GM12878 (cell line): ENCODE results near the gene NTN3. TPM values are rescaled to one million over a fixed set of nuclear protein-coding genes. Genes with fewer than 3 reads are reported as not detected.

ENCODE experiments used
- ATAC-seq: fragments of 200-7000 bp; cut with Tn5 transposase; 3 replicates; pipeline ENCODE4 v1.9.1; 2020; ENCODE audit warnings: mild to moderate bottlenecking, moderate library complexity
- BruUV-seq: library from RNA; stranded (reverse); fragments of 400-500 nt; replicated peaks from 2 replicates; lab custom pipeline; 2021; lab: Mats Ljungman, UMichigan
- CTCF ChIA-PET: fragments of 300-600 bp; sonication (Branson Sonifier 250); formaldehyde crosslinking; extraction: SDS; loops from one replicate; lab custom pipeline; 2021; ENCODE audit warnings: inconsistent platforms; lab: Yijun Ruan, JAX
- POLR2A ChIA-PET: fragments of 350-600 bp; formaldehyde crosslinking; extraction: SDS; loops from one replicate; lab custom pipeline; 2021; ENCODE audit warnings: inconsistent platforms; lab: Charles Lee
- RAD21 ChIA-PET: fragments of 300-600 bp; sonication (Branson Sonifier 250); formaldehyde crosslinking; loops from one replicate; lab custom pipeline; 2023; ENCODE audit warnings: antibody characterized with exemption; ENCODE audit not compliant: unreplicated experiment; lab: Charles Lee
- SMC1A ChIA-PET: fragments of 300-600 bp; sonication (Branson Sonifier 250); formaldehyde crosslinking; loops from one replicate; lab custom pipeline; 2023; ENCODE audit not compliant: unreplicated experiment, uncharacterized antibody; lab: Charles Lee
- DNase-seq: peaks from one replicate; pipeline ENCODE4 v3.0.0-alpha.2; 2011; ENCODE audit warnings: low read depth, low spot score
- FAIRE-seq: peaks from 3 replicates; lab custom pipeline; 2011; peaks lifted over from hg19 to GRCh38; lab: Jason Lieb, UNC
- H2AFZ ChIP-seq: 2 replicates; pipeline ENCODE4 v1.6.0; 2011; ENCODE audit warnings: low read depth, low read length, control low read depth; ENCODE audit not compliant: control insufficient read depth
- H3K27ac ChIP-seq: 2 replicates; pipeline ENCODE4 v1.5.1; 2011; ENCODE audit warnings: control low read depth; ENCODE audit not compliant: control insufficient read depth, insufficient read depth
- H3K27me3 ChIP-seq, 2 experiments: replicated peaks in 1 of 2; 2 replicates each; pipeline versions ENCODE4 v1.6.0 to v1.6.1; 2011; ENCODE audit warnings: low read length in 1 of 2; ENCODE audit not compliant: control insufficient read depth in 2 of 2, insufficient read depth in 2 of 2
- H3K36me3 ChIP-seq, 2 experiments: 2 replicates each; pipeline ENCODE4 v1.5.1; 2011; ENCODE audit warnings: low read length in 1 of 2; ENCODE audit not compliant: control insufficient read depth in 2 of 2, insufficient read depth in 2 of 2
- H3K4me1 ChIP-seq: 2 replicates; pipeline ENCODE4 v1.6.1; 2011; ENCODE audit warnings: mild to moderate bottlenecking, low read length, moderate library complexity, mixed read lengths; ENCODE audit not compliant: control insufficient read depth, insufficient read depth
- H3K4me2 ChIP-seq: 2 replicates; pipeline ENCODE4 v1.6.0; 2011; ENCODE audit warnings: control low read depth; ENCODE audit not compliant: control insufficient read depth, insufficient read depth
- H3K4me3 ChIP-seq: fragments of 200-600 bp; sonication (generic); 2 replicates; pipeline ENCODE4 v1.5.1; 2016
- H3K79me2 ChIP-seq: 2 replicates; pipeline ENCODE4 v1.6.0; 2011; ENCODE audit warnings: low read length; ENCODE audit not compliant: control insufficient read depth, insufficient read depth
- H3K9ac ChIP-seq: 2 replicates; pipeline ENCODE4 v1.8.0; 2011; ENCODE audit warnings: low read length, control low read depth, mixed read lengths; ENCODE audit not compliant: control insufficient read depth, insufficient read depth
- H3K9me3 ChIP-seq: replicated peaks from 3 replicates; pipeline ENCODE4 v1.5.1; 2011; ENCODE audit warnings: mild to moderate bottlenecking, low read length; ENCODE audit not compliant: control insufficient read depth, insufficient read depth
- H4K20me1 ChIP-seq: 2 replicates; pipeline ENCODE4 v1.6.0; 2011; ENCODE audit not compliant: control insufficient read depth, insufficient read depth
- BCL3 ChIP-seq: IDR thresholded peaks from 2 replicates; pipeline ENCODE4 v1.6.1; 2011; ENCODE audit warnings: borderline replicate concordance, low read depth, mild to moderate bottlenecking, moderate library complexity, low read length; ENCODE audit not compliant: insufficient read depth, poor library complexity, severe bottlenecking
- EGR1 ChIP-seq, 2 experiments: IDR thresholded peaks; 1 replicate in 1 of 2; 2 replicates in 1 of 2; pipeline ENCODE4 v1.6.1; 2011 to 2012; ENCODE audit warnings: low read depth in 2 of 2, low read length in 2 of 2, borderline replicate concordance in 1 of 2, mild to moderate bottlenecking in 1 of 2, moderate library complexity in 1 of 2
- NR2C2 ChIP-seq: IDR thresholded peaks from 2 replicates; pipeline ENCODE4 v1.6.1; 2011; ENCODE audit warnings: borderline replicate concordance, low read depth; ENCODE audit not compliant: control insufficient read depth, insufficient read length
- POLR2A ChIP-seq: IDR thresholded peaks from 2 replicates; pipeline ENCODE4 v1.6.1; 2011; ENCODE audit warnings: low read depth, mild to moderate bottlenecking, low read length
- POLR2AphosphoS5 ChIP-seq: IDR thresholded peaks from 2 replicates; pipeline ENCODE4 v1.6.1; 2011; ENCODE audit warnings: mild to moderate bottlenecking, low read length, inconsistent platforms
- RB1 ChIP-seq: fragments of 450-650 bp; formaldehyde crosslinking; IDR thresholded peaks from 2 replicates; pipeline ENCODE4 v1.6.1; 2017; ENCODE audit warnings: mild to moderate bottlenecking, borderline replicate concordance
- STAT1 ChIP-seq: fragments of 450-650 bp; conservative IDR thresholded peaks from 2 replicates; pipeline ENCODE4 v1.6.1; 2014; ENCODE audit warnings: antibody characterized with exemption, mild to moderate bottlenecking
- ZNF24 ChIP-seq: fragments of 450-650 bp; IDR thresholded peaks from 2 replicates; pipeline ENCODE4 v1.6.1; 2017; ENCODE audit warnings: antibody characterized with exemption, mild to moderate bottlenecking
- WGBS: methylation state at CpG from one replicate; pipeline ENCODE4 v1.1.6; 2016; ENCODE audit warnings: low lambda C conversion rate; ENCODE audit not compliant: insufficient replicate concordance, insufficient coverage; ENCODE audit errors: missing lambda C conversion rate; 5-methylcytosine and 5-hydroxymethylcytosine counted together
- in situ Hi-C: fragments of 300-500 bp; cut with MboI; formaldehyde crosslinking; loops from 9 replicates; pipeline ENCODE4 v1.14.3; 2018; ENCODE audit warnings: mixed read lengths
- intact Hi-C: fragments of 100-400 bp; cut with micrococcal nuclease; formaldehyde crosslinking; loops from one replicate; pipeline ENCODE4 v1.14.2; 2022; ENCODE audit not compliant: unreplicated experiment
- polyA plus RNA-seq, 11 experiments: library from polyadenylated mRNA; depleted of rRNA in 4 of 11; unstranded in 6 of 11; stranded (reverse) in 5 of 11; fragments of >200 nt; fragmentation: Nextera tagmentation in 4 of 11; fragmentation: Illumina TruSeq in 1 of 11; extraction: Ambion mirVana in 4 of 11; extraction: Trizol in 1 of 11; gene quantifications; 1 replicate in 1 of 11; 2 replicates in 10 of 11; pipeline versions ENCODE4 v1.2.1 to v1.2.3, GENCODE V29; 2011 to 2016; ENCODE audit warnings: inconsistent platforms in 2 of 11, missing spikeins in 2 of 11, low read depth in 1 of 11
- total RNA-seq, 4 experiments: library from RNA; depleted of rRNA in 3 of 4; stranded (reverse); fragments of >200 nt in 3 of 4; fragmentation: Illumina TruSeq in 1 of 4; extraction: Trizol in 1 of 4; gene quantifications; 2 replicates each; pipeline versions ENCODE4 v1.2.1 to v1.2.3, GENCODE V29; 2013 to 2021
- TF ChIP-seq, protein P1 (sequence below): fragments of 450-650 bp; IDR thresholded peaks from 2 replicates; pipeline ENCODE4 v1.6.1; 2017; ENCODE audit warnings: mild to moderate bottlenecking, low read depth, inconsistent platforms; ENCODE audit not compliant: poor library complexity, severe bottlenecking
- TF ChIP-seq, protein P2 (sequence below): IDR thresholded peaks from 2 replicates; pipeline ENCODE4 v1.6.1; 2011; ENCODE audit warnings: borderline replicate concordance, low read depth, mild to moderate bottlenecking, moderate library complexity, mixed read lengths, low read length; ENCODE audit not compliant: insufficient read depth; ENCODE audit errors: extremely low read length
- TF ChIP-seq, protein P3 (sequence below): fragments of 450-650 bp; IDR thresholded peaks from 2 replicates; pipeline ENCODE4 v1.6.1; 2016; ENCODE audit warnings: mild to moderate bottlenecking, moderate library complexity, borderline replicate concordance

The NTN3 gene
- total and polyA plus RNA-seq, 10 of the 15 experiments (the other 5 are each of a cell fraction or from before 2014, with no cell fraction given): 0.04 TPM; not detected in 9

- TF ChIP-seq, protein P1, sequence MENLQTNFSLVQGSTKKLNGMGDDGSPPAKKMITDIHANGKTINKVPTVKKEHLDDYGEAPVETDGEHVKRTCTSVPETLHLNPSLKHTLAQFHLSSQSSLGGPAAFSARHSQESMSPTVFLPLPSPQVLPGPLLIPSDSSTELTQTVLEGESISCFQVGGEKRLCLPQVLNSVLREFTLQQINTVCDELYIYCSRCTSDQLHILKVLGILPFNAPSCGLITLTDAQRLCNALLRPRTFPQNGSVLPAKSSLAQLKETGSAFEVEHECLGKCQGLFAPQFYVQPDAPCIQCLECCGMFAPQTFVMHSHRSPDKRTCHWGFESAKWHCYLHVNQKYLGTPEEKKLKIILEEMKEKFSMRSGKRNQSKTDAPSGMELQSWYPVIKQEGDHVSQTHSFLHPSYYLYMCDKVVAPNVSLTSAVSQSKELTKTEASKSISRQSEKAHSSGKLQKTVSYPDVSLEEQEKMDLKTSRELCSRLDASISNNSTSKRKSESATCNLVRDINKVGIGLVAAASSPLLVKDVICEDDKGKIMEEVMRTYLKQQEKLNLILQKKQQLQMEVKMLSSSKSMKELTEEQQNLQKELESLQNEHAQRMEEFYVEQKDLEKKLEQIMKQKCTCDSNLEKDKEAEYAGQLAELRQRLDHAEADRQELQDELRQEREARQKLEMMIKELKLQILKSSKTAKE: no peak
- TF ChIP-seq BCL3 (no peak), RB1 (no peak), STAT1 (no peak)
These were observed 47.0 kb downstream of the NTN3 start (continued) for GRCh38 chr16:2517954-2518605.

- no peak overlapping the region for H3K27ac ChIP-seq
- ATAC-seq: no peak
These were observed 48.0 kb downstream of the NTN3 start for GRCh38 chr16:2518823-2519710.

More at GRCh38 chr16:2518823-2519710, 48.0 kb downstream of the NTN3 start:
- in situ Hi-C loops: no loop called here
- peaks cover 17% of the 10 kb centered on the region for H3K4me1 ChIP-seq
- CTCF ChIA-PET: interaction anchor here (0.8 kb wide), 1 partner anchor 18 kb away, joined by 4 read pairs; no protein-coding TSS in a partner anchor
- 87% methylated on average over 39 of the region's 39 CpGs for WGBS
- 0 out of 2 replicates have a peak, but pooled peaks have one; percentile 41 for TF ChIP-seq POLR2AphosphoS5
- TF ChIP-seq, protein P2, sequence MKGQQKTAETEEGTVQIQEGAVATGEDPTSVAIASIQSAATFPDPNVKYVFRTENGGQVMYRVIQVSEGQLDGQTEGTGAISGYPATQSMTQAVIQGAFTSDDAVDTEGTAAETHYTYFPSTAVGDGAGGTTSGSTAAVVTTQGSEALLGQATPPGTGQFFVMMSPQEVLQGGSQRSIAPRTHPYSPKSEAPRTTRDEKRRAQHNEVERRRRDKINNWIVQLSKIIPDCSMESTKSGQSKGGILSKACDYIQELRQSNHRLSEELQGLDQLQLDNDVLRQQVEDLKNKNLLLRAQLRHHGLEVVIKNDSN: peak; percentile 1
- TF ChIP-seq EGR1 (IDR thresholded peaks at IDR 0.05; ENCODE audit: borderline replicate concordance in 1 of 2, low read depth in 2 of 2, low read length in 2 of 2): no peak
- no peak for TF ChIP-seq POLR2A
- TF ChIP-seq ZNF24: no peak
- TF ChIP-seq, protein P3, sequence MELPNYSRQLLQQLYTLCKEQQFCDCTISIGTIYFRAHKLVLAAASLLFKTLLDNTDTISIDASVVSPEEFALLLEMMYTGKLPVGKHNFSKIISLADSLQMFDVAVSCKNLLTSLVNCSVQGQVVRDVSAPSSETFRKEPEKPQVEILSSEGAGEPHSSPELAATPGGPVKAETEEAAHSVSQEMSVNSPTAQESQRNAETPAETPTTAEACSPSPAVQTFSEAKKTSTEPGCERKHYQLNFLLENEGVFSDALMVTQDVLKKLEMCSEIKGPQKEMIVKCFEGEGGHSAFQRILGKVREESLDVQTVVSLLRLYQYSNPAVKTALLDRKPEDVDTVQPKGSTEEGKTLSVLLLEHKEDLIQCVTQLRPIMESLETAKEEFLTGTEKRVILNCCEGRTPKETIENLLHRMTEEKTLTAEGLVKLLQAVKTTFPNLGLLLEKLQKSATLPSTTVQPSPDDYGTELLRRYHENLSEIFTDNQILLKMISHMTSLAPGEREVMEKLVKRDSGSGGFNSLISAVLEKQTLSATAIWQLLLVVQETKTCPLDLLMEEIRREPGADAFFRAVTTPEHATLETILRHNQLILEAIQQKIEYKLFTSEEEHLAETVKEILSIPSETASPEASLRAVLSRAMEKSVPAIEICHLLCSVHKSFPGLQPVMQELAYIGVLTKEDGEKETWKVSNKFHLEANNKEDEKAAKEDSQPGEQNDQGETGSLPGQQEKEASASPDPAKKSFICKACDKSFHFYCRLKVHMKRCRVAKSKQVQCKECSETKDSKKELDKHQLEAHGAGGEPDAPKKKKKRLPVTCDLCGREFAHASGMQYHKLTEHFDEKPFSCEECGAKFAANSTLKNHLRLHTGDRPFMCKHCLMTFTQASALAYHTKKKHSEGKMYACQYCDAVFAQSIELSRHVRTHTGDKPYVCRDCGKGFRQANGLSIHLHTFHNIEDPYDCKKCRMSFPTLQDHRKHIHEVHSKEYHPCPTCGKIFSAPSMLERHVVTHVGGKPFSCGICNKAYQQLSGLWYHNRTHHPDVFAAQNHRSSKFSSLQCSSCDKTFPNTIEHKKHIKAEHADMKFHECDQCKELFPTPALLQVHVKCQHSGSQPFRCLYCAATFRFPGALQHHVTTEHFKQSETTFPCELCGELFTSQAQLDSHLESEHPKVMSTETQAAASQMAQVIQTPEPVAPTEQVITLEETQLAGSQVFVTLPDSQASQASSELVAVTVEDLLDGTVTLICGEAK: no peak
- no peak for TF ChIP-seq NR2C2
- no peaks in the 10 kb centered on the region for H3K9me3 ChIP-seq
- no peak overlapping the region for H3K9ac ChIP-seq
- H3K4me2 ChIP-seq: no peak overlapping the region
- intact Hi-C loops: no loop called here
- H3K36me3 ChIP-seq: peaks cover 6 to 16% of the 10 kb centered on the region in 2 experiments; a peak in 3 of 4 replicates
- H3K79me2 ChIP-seq: peaks cover 61% of the 10 kb centered on the region
- POLR2A ChIA-PET: interaction anchor here (1.1 to 1.5 kb wide), 2 partner anchors 12 to 18 kb away, joined by 4 read pairs; partner anchors contain the start of genes CEMP1 and PDPK1
- no peak for FAIRE-seq
- no peak overlapping the region for H3K4me3 ChIP-seq
- SMC1A ChIA-PET: no interaction called here
- BruUV-seq: no TSS peak
- peaks cover 9% of the 10 kb centered on the region for H4K20me1 ChIP-seq
- H2AFZ ChIP-seq: no peak overlapping the region
- H3K27me3 ChIP-seq: no peaks in the 10 kb centered on the region
- DNase-seq: no peak
- RAD21 ChIA-PET: no interaction called here
